ENCODE measurements around the gene NUDT13. TPM values are rescaled to one million over a fixed set of nuclear protein-coding genes. Genes with fewer than 3 reads are reported as not detected.

The NUDT13 gene
- polyA plus RNA-seq, 1 donor = 4.8 TPM

GRCh38 chr10:73161662-73162061 is 51.4 kb downstream of the NUDT13 start:
- H3K4me3 ChIP-seq (ENCODE audit: low read length) = no peak overlapping the region
- no peak for DNase-seq
- no CpG with 5 or more reads among the region's 3 CpGs for WGBS (ENCODE audit: insufficient coverage, low lambda C conversion rate)
- no peak overlapping the region for H3K27ac ChIP-seq (ENCODE audit: low read length)
- no peaks in the 10 kb centered on the region for H3K27me3 ChIP-seq (ENCODE audit: control insufficient read depth, insufficient read depth, low read length)
- peaks cover 29% of the 10 kb centered on the region for H3K36me3 ChIP-seq (ENCODE audit: control insufficient read depth, insufficient read depth, low read length)
- H3K9me3 ChIP-seq (ENCODE audit: control insufficient read depth, low read depth, low read length) = no peaks in the 10 kb centered on the region
- H3K4me1 ChIP-seq (ENCODE audit: control insufficient read depth, insufficient read depth, low read length) = no peaks in the 10 kb centered on the region

DNA sequence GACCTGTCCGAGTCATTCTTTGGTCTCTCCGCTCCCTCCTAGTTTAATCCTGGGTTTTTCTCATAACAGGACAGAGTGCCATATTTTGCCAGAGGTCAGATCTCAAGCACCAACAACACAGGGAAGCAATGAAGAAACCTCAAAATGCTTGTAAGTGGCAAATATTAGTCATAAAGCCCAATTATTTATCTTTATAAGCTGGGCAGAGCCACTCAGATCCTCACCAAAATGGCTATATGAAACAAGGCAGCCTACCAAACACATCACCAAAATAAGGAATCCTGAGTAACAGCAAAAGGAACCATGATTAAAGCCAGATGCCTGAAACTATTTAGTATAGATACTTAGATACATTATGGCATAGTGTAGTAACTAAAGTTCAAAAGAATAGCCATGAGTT is 52.8 kb downstream of the NUDT13 start:
- Histone ChIP-seq H3K27me3 (ENCODE audit: control insufficient read depth, insufficient read depth, low read length) (no peaks in the 10 kb centered on the region), H3K9me3 (ENCODE audit: control insufficient read depth, low read depth, low read length) (no peaks in the 10 kb centered on the region), H3K36me3 (ENCODE audit: control insufficient read depth, insufficient read depth, low read length) (peaks cover 27% of the 10 kb centered on the region), H3K4me3 (ENCODE audit: low read length) (no peak overlapping the region), H3K27ac (ENCODE audit: low read length) (no peak overlapping the region), H3K4me1 (ENCODE audit: control insufficient read depth, insufficient read depth, low read length) (no peaks in the 10 kb centered on the region)
- no peak for DNase-seq
- no CpG with 5 or more reads among the region's 2 CpGs for WGBS (ENCODE audit: insufficient coverage, low lambda C conversion rate)

- Histone ChIP-seq H3K9me3 (ENCODE audit: control insufficient read depth, low read depth, low read length) (no peaks in the 10 kb centered on the region), H3K27ac (ENCODE audit: low read length) (peak overlapping the region; percentile 97), H3K4me3 (ENCODE audit: low read length) (peak overlapping the region; percentile 97), H3K4me1 (ENCODE audit: control insufficient read depth, insufficient read depth, low read length) (no peaks in the 10 kb centered on the region), H3K27me3 (ENCODE audit: control insufficient read depth, insufficient read depth, low read length) (no peaks in the 10 kb centered on the region), H3K36me3 (ENCODE audit: control insufficient read depth, insufficient read depth, low read length) (peaks cover 13% of the 10 kb centered on the region)
- no CpG with 5 or more reads among the region's 2 CpGs for WGBS (ENCODE audit: insufficient coverage, low lambda C conversion rate)
- no peak for DNase-seq
These were observed 56.7 kb downstream of the NUDT13 start for GRCh38 chr10:73166972-73167371.

GRCh38 chr10:73167458-73167782 is 57.2 kb downstream of the NUDT13 start:
- Histone ChIP-seq H3K4me1 (ENCODE audit: control insufficient read depth, insufficient read depth, low read length) (no peaks in the 10 kb centered on the region), H3K27me3 (ENCODE audit: control insufficient read depth, insufficient read depth, low read length) (no peaks in the 10 kb centered on the region), H3K9me3 (ENCODE audit: control insufficient read depth, low read depth, low read length) (no peaks in the 10 kb centered on the region), H3K36me3 (ENCODE audit: control insufficient read depth, insufficient read depth, low read length) (peaks cover 13% of the 10 kb centered on the region), H3K4me3 (ENCODE audit: low read length) (peak overlapping the region; percentile 97), H3K27ac (ENCODE audit: low read length) (peak overlapping the region; percentile 97)
- DNase-seq = no peak
- no CpG with 5 or more reads among the region's 5 CpGs for WGBS (ENCODE audit: insufficient coverage, low lambda C conversion rate)

GRCh38 chr10:73167783-73168464 is 57.7 kb downstream of the NUDT13 start, which contains the start of the genes ECD and FAM149B1:
ECD (minus strand) TSS chr10:73168008; CDS start chr10:73163937, 4,071 bp downstream.
FAM149B1 (plus strand) TSS chr10:73168119; CDS start chr10:73168340, 221 bp downstream.
- Histone ChIP-seq H3K4me3 (ENCODE audit: low read length) (peak within 1 kb of the TSS; percentile 97), H3K36me3 (ENCODE audit: control insufficient read depth, insufficient read depth, low read length) (peaks cover 8% of the 10 kb centered on the region), H3K4me1 (ENCODE audit: control insufficient read depth, insufficient read depth, low read length) (no peaks in the 10 kb centered on the region), H3K27ac (ENCODE audit: low read length) (peak within 1 kb of the TSS; percentile 97), H3K27me3 (ENCODE audit: control insufficient read depth, insufficient read depth, low read length) (no peaks in the 10 kb centered on the region), H3K9me3 (ENCODE audit: control insufficient read depth, low read depth, low read length) (no peaks in the 10 kb centered on the region)
- peak; percentile 94 to 96 for DNase-seq
- no CpG with 5 or more reads among the region's 49 CpGs for whole genome bisulfite sequencing (ENCODE audit: insufficient coverage, low lambda C conversion rate)

GRCh38 chr10:73168465-73168803 is 58.2 kb downstream of the NUDT13 start:
- Histone ChIP-seq H3K4me3 (ENCODE audit: low read length) (peak overlapping the region; percentile 97), H3K27me3 (ENCODE audit: control insufficient read depth, insufficient read depth, low read length) (no peaks in the 10 kb centered on the region), H3K27ac (ENCODE audit: low read length) (peak overlapping the region; percentile 97), H3K4me1 (ENCODE audit: control insufficient read depth, insufficient read depth, low read length) (no peaks in the 10 kb centered on the region), H3K36me3 (ENCODE audit: control insufficient read depth, insufficient read depth, low read length) (peaks cover 5% of the 10 kb centered on the region), H3K9me3 (ENCODE audit: control insufficient read depth, low read depth, low read length) (no peaks in the 10 kb centered on the region)
- 0% methylated on average over 1 of the region's 6 CpGs for WGBS (ENCODE audit: insufficient coverage, low lambda C conversion rate)
- no peak for DNase-seq

DNA sequence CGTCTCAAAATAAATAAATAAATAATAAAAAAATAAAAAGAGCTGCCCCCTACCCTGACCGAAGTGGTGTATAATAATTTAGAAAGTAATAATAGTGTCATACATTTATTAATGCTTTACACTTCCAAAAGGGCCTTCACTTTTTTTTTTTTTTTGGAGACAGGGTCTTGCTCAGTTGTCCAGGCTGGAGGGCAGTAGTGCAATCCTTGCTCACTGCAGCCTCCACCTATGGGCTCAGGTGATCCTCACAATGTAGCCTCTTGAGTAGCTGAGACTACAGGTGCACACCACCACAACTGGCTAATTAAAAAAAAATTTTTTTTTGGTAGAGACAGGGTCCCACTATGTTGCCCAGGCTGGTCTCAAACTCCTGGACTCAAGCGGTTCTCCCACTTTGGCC is 59.1 kb downstream of the NUDT13 start:
- WGBS (ENCODE audit: insufficient coverage, low lambda C conversion rate) = 80% methylated on average over 2 of the region's 3 CpGs
- no peak overlapping the region for H3K4me3 ChIP-seq (ENCODE audit: low read length)
- no peak overlapping the region for H3K27ac ChIP-seq (ENCODE audit: low read length)

DNA sequence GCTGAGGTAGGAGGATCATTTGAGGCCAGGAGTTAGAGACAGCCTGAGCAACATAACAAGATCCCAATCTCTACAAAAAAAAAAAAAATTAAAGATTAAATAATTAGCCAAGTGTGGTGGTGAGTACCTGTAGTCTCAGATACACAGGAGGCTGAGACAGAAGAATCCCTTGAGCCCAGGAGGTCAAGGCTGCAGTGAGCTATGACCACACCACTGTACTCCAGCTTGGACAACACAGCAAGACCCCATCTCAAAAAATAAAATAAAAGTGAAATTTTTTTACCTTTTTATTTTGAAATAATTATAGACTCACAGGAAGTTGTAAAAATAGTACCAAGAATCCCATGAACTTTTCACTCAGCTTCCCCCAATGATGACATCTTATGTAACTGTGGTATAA is 62.6 kb downstream of the NUDT13 start:
- H3K9me3 ChIP-seq (ENCODE audit: control insufficient read depth, low read depth, low read length) = no peaks in the 10 kb centered on the region
- no peaks in the 10 kb centered on the region for H3K27me3 ChIP-seq (ENCODE audit: control insufficient read depth, insufficient read depth, low read length)
- H3K4me3 ChIP-seq (ENCODE audit: low read length) = no peak overlapping the region
- no peaks in the 10 kb centered on the region for H3K4me1 ChIP-seq (ENCODE audit: control insufficient read depth, insufficient read depth, low read length)
- H3K27ac ChIP-seq (ENCODE audit: low read length) = no peak overlapping the region
- no peak for DNase-seq
- peaks cover 12% of the 10 kb centered on the region for H3K36me3 ChIP-seq (ENCODE audit: control insufficient read depth, insufficient read depth, low read length)

More for the DNA sequence above, 59.1 kb downstream of the NUDT13 start:
- Histone ChIP-seq H3K4me1 (ENCODE audit: control insufficient read depth, insufficient read depth, low read length) (no peaks in the 10 kb centered on the region), H3K36me3 (ENCODE audit: control insufficient read depth, insufficient read depth, low read length) (no peaks in the 10 kb centered on the region), H3K9me3 (ENCODE audit: control insufficient read depth, low read depth, low read length) (no peaks in the 10 kb centered on the region), H3K27me3 (ENCODE audit: control insufficient read depth, insufficient read depth, low read length) (no peaks in the 10 kb centered on the region)
- no peak for DNase-seq

GRCh38 chr10:73174148-73174925 is 64.1 kb downstream of the NUDT13 start:
- DNase-seq = no peak
- H3K4me1 ChIP-seq (ENCODE audit: control insufficient read depth, insufficient read depth, low read length) = no peaks in the 10 kb centered on the region
- no peaks in the 10 kb centered on the region for H3K9me3 ChIP-seq (ENCODE audit: control insufficient read depth, low read depth, low read length)
- WGBS (ENCODE audit: insufficient coverage, low lambda C conversion rate) = 100% methylated on average over 1 of the region's 1 CpG
- H3K36me3 ChIP-seq (ENCODE audit: control insufficient read depth, insufficient read depth, low read length) = peaks cover 14% of the 10 kb centered on the region
- no peak overlapping the region for H3K27ac ChIP-seq (ENCODE audit: low read length)
- H3K4me3 ChIP-seq (ENCODE audit: low read length) = no peak overlapping the region
- H3K27me3 ChIP-seq (ENCODE audit: control insufficient read depth, insufficient read depth, low read length) = no peaks in the 10 kb centered on the region
